ENCODE measurements around the gene CDRT15. TPM values are rescaled to one million over a fixed set of nuclear protein-coding genes. Genes with fewer than 3 reads are reported as not detected.

CDRT15 gene
- total and polyA plus RNA-seq, 11 donors, result not detected

- TF ChIP-seq, protein P1, sequence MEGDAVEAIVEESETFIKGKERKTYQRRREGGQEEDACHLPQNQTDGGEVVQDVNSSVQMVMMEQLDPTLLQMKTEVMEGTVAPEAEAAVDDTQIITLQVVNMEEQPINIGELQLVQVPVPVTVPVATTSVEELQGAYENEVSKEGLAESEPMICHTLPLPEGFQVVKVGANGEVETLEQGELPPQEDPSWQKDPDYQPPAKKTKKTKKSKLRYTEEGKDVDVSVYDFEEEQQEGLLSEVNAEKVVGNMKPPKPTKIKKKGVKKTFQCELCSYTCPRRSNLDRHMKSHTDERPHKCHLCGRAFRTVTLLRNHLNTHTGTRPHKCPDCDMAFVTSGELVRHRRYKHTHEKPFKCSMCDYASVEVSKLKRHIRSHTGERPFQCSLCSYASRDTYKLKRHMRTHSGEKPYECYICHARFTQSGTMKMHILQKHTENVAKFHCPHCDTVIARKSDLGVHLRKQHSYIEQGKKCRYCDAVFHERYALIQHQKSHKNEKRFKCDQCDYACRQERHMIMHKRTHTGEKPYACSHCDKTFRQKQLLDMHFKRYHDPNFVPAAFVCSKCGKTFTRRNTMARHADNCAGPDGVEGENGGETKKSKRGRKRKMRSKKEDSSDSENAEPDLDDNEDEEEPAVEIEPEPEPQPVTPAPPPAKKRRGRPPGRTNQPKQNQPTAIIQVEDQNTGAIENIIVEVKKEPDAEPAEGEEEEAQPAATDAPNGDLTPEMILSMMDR (IDR thresholded peaks at IDR 0.05), result no peak
- TF ChIP-seq POLR2A (IDR thresholded peaks at IDR 0.05), result no peak
- Histone ChIP-seq H3K36me3 (peaks cover 0 to 14% (median 8%) of the 10 kb centered on the region in 9 donors), H3K27me3 (no peaks in the 10 kb centered on the region), H3K4me1 (peaks cover 3 to 83% (median 19%) of the 10 kb centered on the region in 12 donors), H3K9me3 (no peaks in the 10 kb centered on the region), H3K27ac (peak overlapping the region in 1 of 12 donors; percentile 78), H3K4me3 (no peak overlapping the region)
- intact Hi-C loops (cut with DNase I), result loop anchor here in 5 of 10 donors (10.0 kb wide), 5 partner anchors 108 to 608 kb away; partner anchors contain the start of gene COX10 (in 1 of the 5)
- DNase-seq (no peak), ATAC-seq (no peak)
- 90 to 96% (median 95%) methylated on average over 10 of the region's 10 CpGs for WGBS, 4 donors
Observed at GRCh38 chr17:14202388-14203166, 34.1 kb downstream of the CDRT15 start.

GRCh38 chr17:14201988-14202380 lies 34.7 kb downstream of the CDRT15 start:
- peaks cover 3 to 89% (median 23%) of the 10 kb centered on the region in 12 donors for H3K4me1 ChIP-seq
- H3K9me3 ChIP-seq, result no peaks in the 10 kb centered on the region
- WGBS, 4 donors, result 95 to 99% (median 96%) methylated on average over 4 of the region's 4 CpGs
- intact Hi-C loops (cut with DNase I), result loop anchor here in 5 of 10 donors (10.0 kb wide), 5 partner anchors 107 to 607 kb away; partner anchors contain the start of gene COX10 (in 1 of the 5)
- peak overlapping the region in 4 of 12 donors; percentile 1 to 78 (median 36) for H3K27ac ChIP-seq
- DNase-seq (no peak), ATAC-seq (no peak)
- H3K36me3 ChIP-seq, result peaks cover 0 to 8% (median 2%) of the 10 kb centered on the region in 9 donors
- H3K27me3 ChIP-seq, result no peaks in the 10 kb centered on the region
- TF ChIP-seq, protein P1 (IDR thresholded peaks at IDR 0.05), result no peak
- TF ChIP-seq POLR2A (IDR thresholded peaks at IDR 0.05), result no peak
- no peak overlapping the region for H3K4me3 ChIP-seq

- 56 to 65% (median 62%) methylated on average over 10 of the region's 10 CpGs for WGBS, 4 donors
- no peak for TF ChIP-seq POLR2A (IDR thresholded peaks at IDR 0.05)
- TF ChIP-seq, protein P1 (IDR thresholded peaks at IDR 0.05), result no peak
- peak overlapping the region in 4 of 12 donors; percentile 1 to 78 (median 36) for H3K27ac ChIP-seq
- no peak overlapping the region for H3K4me3 ChIP-seq
- intact Hi-C loops (cut with DNase I), result loop anchor here in 5 of 10 donors (10.0 kb wide), 5 partner anchors 107 to 607 kb away; partner anchors contain the start of gene COX10 (in 1 of the 5)
- H3K4me1 ChIP-seq, result peaks cover 3 to 91% (median 21%) of the 10 kb centered on the region in 12 donors
- no peaks in the 10 kb centered on the region for H3K27me3 ChIP-seq
- H3K36me3 ChIP-seq, result peaks cover 0 to 6% (median 0%) of the 10 kb centered on the region in 9 donors
- H3K9me3 ChIP-seq, result no peaks in the 10 kb centered on the region
- DNase-seq, result no peak
- ATAC-seq, result no peak
Observed at GRCh38 chr17:14201021-14201987, 35.4 kb downstream of the CDRT15 start.

Data from heart left ventricle (tissue), 16 donors.